AG09319 (cell line): ENCODE measurements around the gene YIF1A.
A peak's percentile ranks its signal among the peaks of the same experiment; 100 is the strongest.

Experiments used
- DNase-seq: peaks from one replicate; pipeline ENCODE4 v3.0.0-alpha.2; 2010; ENCODE audit warnings: low read depth; ENCODE audit errors: extremely low read depth
- TF ChIP-seq, protein P1 (sequence below): IDR thresholded peaks from 2 replicates; pipeline ENCODE4 v1.5.1; 2011; ENCODE audit warnings: low read depth, mild to moderate bottlenecking, inconsistent platforms, low read length, moderate library complexity

YIF1A gene

GRCh38 chr11:66291706-66292542 is 3.0 kb upstream of the YIF1A start, which contains the start of gene TMEM151A:
Gene TMEM151A, plus strand, starts transcription at chr11:66291894. Its CDS starts 120 bp downstream, at chr11:66292014.
- no peak for DNase-seq
- TF ChIP-seq, protein P1, sequence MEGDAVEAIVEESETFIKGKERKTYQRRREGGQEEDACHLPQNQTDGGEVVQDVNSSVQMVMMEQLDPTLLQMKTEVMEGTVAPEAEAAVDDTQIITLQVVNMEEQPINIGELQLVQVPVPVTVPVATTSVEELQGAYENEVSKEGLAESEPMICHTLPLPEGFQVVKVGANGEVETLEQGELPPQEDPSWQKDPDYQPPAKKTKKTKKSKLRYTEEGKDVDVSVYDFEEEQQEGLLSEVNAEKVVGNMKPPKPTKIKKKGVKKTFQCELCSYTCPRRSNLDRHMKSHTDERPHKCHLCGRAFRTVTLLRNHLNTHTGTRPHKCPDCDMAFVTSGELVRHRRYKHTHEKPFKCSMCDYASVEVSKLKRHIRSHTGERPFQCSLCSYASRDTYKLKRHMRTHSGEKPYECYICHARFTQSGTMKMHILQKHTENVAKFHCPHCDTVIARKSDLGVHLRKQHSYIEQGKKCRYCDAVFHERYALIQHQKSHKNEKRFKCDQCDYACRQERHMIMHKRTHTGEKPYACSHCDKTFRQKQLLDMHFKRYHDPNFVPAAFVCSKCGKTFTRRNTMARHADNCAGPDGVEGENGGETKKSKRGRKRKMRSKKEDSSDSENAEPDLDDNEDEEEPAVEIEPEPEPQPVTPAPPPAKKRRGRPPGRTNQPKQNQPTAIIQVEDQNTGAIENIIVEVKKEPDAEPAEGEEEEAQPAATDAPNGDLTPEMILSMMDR = no peak

GRCh38 chr11:66291303-66291705 is 2.4 kb upstream of the YIF1A start:
- TF ChIP-seq, protein P1 = no peak
- DNase-seq = no peak

- TF ChIP-seq, protein P1 = no peak
- no peak for DNase-seq
These were observed 1.3 kb upstream of the YIF1A start for GRCh38 chr11:66290330-66290621.

- DNase-seq = peak; percentile 45
- TF ChIP-seq, protein P1 = no peak
These were observed 796 bp upstream of the YIF1A start for GRCh38 chr11:66289548-66290329.

GRCh38 chr11:66287889-66288670 is 863 bp downstream of the YIF1A start:
- TF ChIP-seq, protein P1 = no peak
- no peak for DNase-seq

- TF ChIP-seq, protein P1 = no peak
These were observed 1.6 kb downstream of the YIF1A start for GRCh38 chr11:66287211-66287888.

More at GRCh38 chr11:66287211-66287888, 1.6 kb downstream of the YIF1A start:
- DNase-seq = no peak
